B cell (primary cell): ENCODE measurements around the gene DNALI1.

Experiments used
- CTCF ChIP-seq: fragments of 200-600 bp; IDR thresholded peaks from one replicate; pipeline ENCODE4 v1.8.0; 2022; ENCODE audit warnings: antibody characterized with exemption, mild to moderate bottlenecking
- EZH2 ChIP-seq: IDR thresholded peaks from 2 replicates; pipeline ENCODE4 v1.6.1; 2012; ENCODE audit warnings: borderline replicate concordance, low read depth, mild to moderate bottlenecking, moderate library complexity, low read length; ENCODE audit not compliant: insufficient read depth, poor library complexity, severe bottlenecking

GRCh38 chr1:37517569-37517968 lies 39.2 kb upstream of the DNALI1 start:
- no peak for TF ChIP-seq CTCF
- TF ChIP-seq EZH2, result no peak
